ENCODE measurements around the gene VPS45. TPM values are rescaled to one million over a fixed set of nuclear protein-coding genes. Genes with fewer than 3 reads are reported as not detected.

Gene VPS45
- total and polyA plus RNA-seq, 10 donors: 16.2 to 62.8 (median 42.1) TPM

- Histone ChIP-seq H3K9me3 (peaks cover 0 to 15% (median 13%) of the 10 kb centered on the region in 8 donors), H3K36me3 (peaks cover 0 to 31% (median 6%) of the 10 kb centered on the region in 6 donors), H3K27ac (no peak overlapping the region), H3K4me1 (peaks cover 0 to 25% (median 12%) of the 10 kb centered on the region in 6 donors), H3K4me3 (no peak overlapping the region), H3K27me3 (replicated peaks in 1 of 7) (no peaks in the 10 kb centered on the region)
- no peak for DNase-seq
- 87 to 100% (median 98%) methylated on average over 1 of the region's 1 CpG for WGBS, 5 donors
- intact Hi-C loops (cut with DNase I; ENCODE audit: low total_unique reads): no loop called here
- TF ChIP-seq CTCF (IDR thresholded peaks at IDR 0.05 in 8 of 11, conservative IDR thresholded peaks at IDR 0.05 in 3 of 11) (no peak), POLR2A (IDR thresholded peaks at IDR 0.05) (no peak), POLR2AphosphoS5 (IDR thresholded peaks at IDR 0.05) (no peak)
Measured at GRCh38 chr1:150115121-150115520, 47.5 kb downstream of the VPS45 start.

DNA sequence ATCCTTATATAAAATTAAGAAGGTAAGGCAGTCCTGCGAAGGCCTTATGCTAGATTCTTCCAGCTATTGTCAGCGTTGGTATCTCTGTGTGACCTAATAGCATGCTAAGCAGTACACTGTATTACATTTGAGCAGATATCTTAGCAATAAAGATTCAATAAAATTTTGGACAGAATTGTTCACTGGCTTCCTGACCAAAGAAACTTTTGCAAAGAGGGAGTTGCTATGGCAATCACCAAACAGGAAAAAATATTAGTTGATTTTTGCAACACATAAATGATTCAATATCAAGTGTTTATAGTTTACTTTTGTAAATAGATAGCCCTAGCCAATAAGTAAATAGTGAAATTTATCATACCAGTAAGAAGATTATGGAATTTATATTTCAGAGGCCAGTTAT is 51.1 kb downstream of the VPS45 start:
- Histone ChIP-seq H3K36me3 (peaks cover 0 to 30% (median 2%) of the 10 kb centered on the region in 6 donors), H3K9me3 (peaks cover 0 to 15% (median 13%) of the 10 kb centered on the region in 8 donors), H3K4me1 (peaks cover 0 to 13% (median 0%) of the 10 kb centered on the region in 6 donors), H3K27me3 (replicated peaks in 1 of 7) (no peaks in the 10 kb centered on the region), H3K4me3 (no peak overlapping the region), H3K27ac (no peak overlapping the region)
- intact Hi-C loops (cut with DNase I; ENCODE audit: low total_unique reads): no loop called here
- TF ChIP-seq CTCF (IDR thresholded peaks at IDR 0.05 in 8 of 11, conservative IDR thresholded peaks at IDR 0.05 in 3 of 11) (no peak), POLR2AphosphoS5 (IDR thresholded peaks at IDR 0.05) (no peak), POLR2A (IDR thresholded peaks at IDR 0.05) (no peak)
- WGBS, 5 donors: 85 to 95% (median 90%) methylated on average over 2 of the region's 2 CpGs
- DNase-seq: no peak

DNA sequence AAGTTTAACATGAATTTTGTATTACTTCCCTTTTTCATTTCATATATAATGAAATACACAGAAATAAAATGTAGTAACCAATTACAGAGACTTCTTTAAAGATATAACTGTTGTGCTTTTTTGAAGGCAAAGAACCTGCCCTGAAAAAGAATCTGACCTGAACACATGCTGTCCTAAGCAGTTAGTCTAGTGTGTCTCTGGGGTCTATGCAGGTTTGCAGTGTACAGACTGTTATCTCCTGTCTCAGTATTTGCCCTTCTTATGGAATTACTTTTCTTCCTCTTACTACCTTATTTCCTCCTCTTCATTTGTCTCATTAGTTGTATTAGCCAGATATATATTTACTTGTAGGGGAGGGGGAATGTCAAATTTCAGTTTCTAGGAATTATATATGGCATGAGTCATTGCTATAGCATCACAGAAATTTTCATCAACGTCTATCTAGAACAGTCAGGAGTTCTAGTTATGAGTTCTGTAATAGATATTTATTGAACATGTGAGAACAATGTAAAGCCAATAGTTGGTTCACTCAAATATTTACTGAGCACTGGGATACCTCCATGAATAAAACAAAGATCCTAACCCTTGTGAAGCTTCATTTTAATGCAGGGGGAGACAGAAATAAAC is 53.8 kb downstream of the VPS45 start:
- intact Hi-C loops (cut with DNase I; ENCODE audit: low total_unique reads): no loop called here

More for the DNA sequence above, 53.8 kb downstream of the VPS45 start:
- peaks cover 0 to 13% (median 0%) of the 10 kb centered on the region in 6 donors for H3K4me1 ChIP-seq
- peaks cover 0 to 11% (median 0%) of the 10 kb centered on the region in 6 donors for H3K36me3 ChIP-seq
- H3K4me3 ChIP-seq: no peak overlapping the region
- H3K9me3 ChIP-seq: no peaks in the 10 kb centered on the region
- 62 to 78% (median 67%) methylated on average over 1 of the region's 1 CpG for WGBS, 5 donors
- H3K27ac ChIP-seq: no peak overlapping the region
- H3K27me3 ChIP-seq (replicated peaks in 1 of 7): no peaks in the 10 kb centered on the region
- no peak for DNase-seq
- TF ChIP-seq POLR2A (IDR thresholded peaks at IDR 0.05) (no peak), CTCF (IDR thresholded peaks at IDR 0.05 in 8 of 11, conservative IDR thresholded peaks at IDR 0.05 in 3 of 11) (no peak), POLR2AphosphoS5 (IDR thresholded peaks at IDR 0.05) (no peak)
